Psoas muscle (tissue), 8 donors: ENCODE measurements around the gene ABCC6. TPM values are rescaled to one million over a fixed set of nuclear protein-coding genes. Genes with fewer than 3 reads are reported as not detected.
"Not testable (repeated sequence)": the region's sequence is repeated elsewhere in the genome, so short reads cannot be mapped to it uniquely, and the experiment has no call there.

Source experiments
- ATAC-seq, 4 donors: fragments of 200-7000 bp; cut with Tn5 transposase; one replicate each; pipeline ENCODE4 v1.9.1; 2020; ENCODE audit warnings: moderate library complexity in 3 of 4, mild to moderate bottlenecking in 2 of 4
- DNase-seq, 2 donors: peaks; one replicate each; pipeline ENCODE4 v3.0.0-alpha.2; 2020
- H3K27ac ChIP-seq: fragments of 200-600 bp; one replicate; pipeline ENCODE4 v1.8.0; 2022
- H3K27me3 ChIP-seq, 3 donors: fragments of 200-600 bp in 1 of 3; one replicate each; pipeline versions ENCODE4 v1.6.1 to v1.8.0; 2013 to 2022; ENCODE audit warnings: low read length in 2 of 3, mild to moderate bottlenecking in 2 of 3, moderate library complexity in 1 of 3; ENCODE audit not compliant: insufficient read depth in 3 of 3
- H3K36me3 ChIP-seq, 2 donors: fragments of 200-600 bp in 1 of 2; one replicate each; pipeline versions ENCODE4 v1.6.1 to v1.8.0; 2013 to 2022; ENCODE audit warnings: low read depth in 1 of 2, mild to moderate bottlenecking in 1 of 2, moderate library complexity in 1 of 2; ENCODE audit not compliant: insufficient read depth in 1 of 2
- H3K4me1 ChIP-seq: fragments of 200-600 bp; one replicate; pipeline ENCODE4 v1.8.0; 2022
- H3K4me3 ChIP-seq: fragments of 200-600 bp; one replicate; pipeline ENCODE4 v1.8.0; 2022; ENCODE audit warnings: mild to moderate bottlenecking
- H3K9me3 ChIP-seq: fragments of 200-600 bp; one replicate; pipeline ENCODE4 v1.8.0; 2022
- WGBS, 3 donors: extraction: QIAGEN DNeasy Blood & Tissue Kit; methylation state at CpG; one replicate each; pipeline versions ENCODE4 v1.1.6 to v1.1.7; 2013; 5-methylcytosine and 5-hydroxymethylcytosine counted together
- intact Hi-C, 2 donors: fragments of 100-400 bp; cut with DNase I; formaldehyde crosslinking; loops; one replicate each; pipeline versions ENCODE4 v1.11.0 to v1.14.2; 2022
- polyA plus RNA-seq, 3 donors: library from polyadenylated mRNA; stranded (reverse); fragments of 200-250 nt; gene quantifications; one replicate each; pipeline ENCODE4 v1.2.3, GENCODE V29; 2013
- total RNA-seq, 4 donors: library from RNA; stranded (reverse); fragmentation: NEBNext Ultra II Directional in 2 of 4; extraction: Animal tissue kit (Norgen Biotek cat#: 25700) in 2 of 4; gene quantifications; one replicate each; pipeline versions ENCODE4 v1.2.1 to v1.2.4, GENCODE V29; 2021 to 2023
- TF ChIP-seq, protein P1 (sequence below): fragments of 200-600 bp; IDR thresholded peaks from one replicate; pipeline ENCODE4 v1.8.0; 2022; ENCODE audit warnings: antibody characterized with exemption
- donor health status: healthy with polysubstance abuse.
- donor health status: DM: no; HTN: no; CAD: no; lungs with moderate emphysema.
- donor health status: Bipolar disorder and iron deficiency.
- donor health status: healthy.
- donor health status: DM: yes; HTN: yes; CAD: no.
- donor health status: DM: no; HTN: no; CAD: no.
- donor health status: DM: no; HTN: no; CAD: no.
- donor health status: DM: yes; HTN: yes; CAD: no.

The ABCC6 gene
- total and polyA plus RNA-seq, 7 donors = 0.06 to 3.0 (median 0.32) TPM

DNA sequence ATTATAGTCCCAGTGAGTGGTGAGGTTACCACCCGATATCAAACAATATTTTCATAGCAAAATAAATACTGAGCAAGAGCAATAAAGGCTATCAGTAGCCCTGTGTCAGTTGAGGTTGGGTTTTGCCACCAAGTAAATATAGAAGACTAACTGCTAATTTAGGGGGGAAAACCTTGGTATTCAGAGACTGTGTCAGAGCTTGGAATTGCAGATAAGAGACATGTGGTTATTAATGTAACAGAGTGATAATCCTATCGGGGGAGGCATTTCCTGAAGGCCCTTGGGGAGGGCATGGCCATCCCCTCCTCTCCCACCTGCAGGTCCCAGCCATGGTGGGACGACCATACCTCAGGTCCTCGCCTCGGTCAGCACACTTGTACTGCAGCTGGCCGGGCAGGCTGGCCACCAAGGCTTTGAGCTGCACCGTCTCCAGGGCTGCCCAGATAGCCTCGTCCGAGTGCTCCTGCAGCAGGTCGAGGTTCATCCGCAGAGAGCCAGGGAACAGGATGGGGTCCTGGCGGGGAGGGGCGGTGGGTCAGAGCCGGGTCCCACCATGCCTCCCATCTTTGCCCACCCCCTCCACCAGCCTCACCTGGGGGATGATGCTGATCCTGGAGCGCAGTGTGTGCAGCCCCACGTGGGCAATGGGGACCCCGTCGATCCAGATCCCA is 68.9 kb downstream of the ABCC6 start:
- no peaks in the 10 kb centered on the region for H3K36me3 ChIP-seq
- TF ChIP-seq, protein P1, sequence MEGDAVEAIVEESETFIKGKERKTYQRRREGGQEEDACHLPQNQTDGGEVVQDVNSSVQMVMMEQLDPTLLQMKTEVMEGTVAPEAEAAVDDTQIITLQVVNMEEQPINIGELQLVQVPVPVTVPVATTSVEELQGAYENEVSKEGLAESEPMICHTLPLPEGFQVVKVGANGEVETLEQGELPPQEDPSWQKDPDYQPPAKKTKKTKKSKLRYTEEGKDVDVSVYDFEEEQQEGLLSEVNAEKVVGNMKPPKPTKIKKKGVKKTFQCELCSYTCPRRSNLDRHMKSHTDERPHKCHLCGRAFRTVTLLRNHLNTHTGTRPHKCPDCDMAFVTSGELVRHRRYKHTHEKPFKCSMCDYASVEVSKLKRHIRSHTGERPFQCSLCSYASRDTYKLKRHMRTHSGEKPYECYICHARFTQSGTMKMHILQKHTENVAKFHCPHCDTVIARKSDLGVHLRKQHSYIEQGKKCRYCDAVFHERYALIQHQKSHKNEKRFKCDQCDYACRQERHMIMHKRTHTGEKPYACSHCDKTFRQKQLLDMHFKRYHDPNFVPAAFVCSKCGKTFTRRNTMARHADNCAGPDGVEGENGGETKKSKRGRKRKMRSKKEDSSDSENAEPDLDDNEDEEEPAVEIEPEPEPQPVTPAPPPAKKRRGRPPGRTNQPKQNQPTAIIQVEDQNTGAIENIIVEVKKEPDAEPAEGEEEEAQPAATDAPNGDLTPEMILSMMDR = no peak
- no peak overlapping the region for H3K4me3 ChIP-seq
- H3K27me3 ChIP-seq = no peaks in the 10 kb centered on the region
- DNase-seq = no peak
- H3K9me3 ChIP-seq = no peaks in the 10 kb centered on the region
- intact Hi-C loops = loop anchor here in 1 of 2 donors (5.0 kb wide), 1 partner anchor 33 kb away; no protein-coding TSS in a partner anchor
- 79 to 82% (median 79%) methylated on average over 18 of the region's 18 CpGs for WGBS, 3 donors
- no peak overlapping the region for H3K27ac ChIP-seq
- no peak for ATAC-seq
- H3K4me1 ChIP-seq = peaks cover 14% of the 10 kb centered on the region

DNA sequence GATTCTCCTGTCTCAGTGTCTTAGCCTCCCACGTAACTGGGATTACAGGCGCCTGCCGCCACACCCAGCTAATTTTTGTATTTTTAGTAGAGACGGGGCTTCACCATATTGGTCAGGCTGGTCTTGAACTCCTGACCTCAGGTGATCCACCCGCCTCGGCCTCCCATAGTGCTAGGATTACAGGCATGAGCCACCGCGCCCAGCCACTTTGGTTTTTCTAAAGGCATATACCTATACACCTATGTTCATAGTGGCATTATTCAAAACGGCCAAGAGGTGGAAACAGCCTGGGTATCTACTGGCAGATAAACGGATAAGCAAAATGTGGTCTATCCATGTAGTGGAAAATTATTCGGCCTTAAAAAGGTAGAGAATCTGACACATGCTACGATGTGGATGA is 70.3 kb downstream of the ABCC6 start:
- intact Hi-C loops = loop anchor here in 1 of 2 donors (5.0 kb wide), 1 partner anchor 34 kb away; no protein-coding TSS in a partner anchor
- H3K27me3 ChIP-seq, H3K9me3 ChIP-seq, H3K4me3 ChIP-seq, H3K36me3 ChIP-seq, H3K27ac ChIP-seq, DNase-seq, ATAC-seq: not testable (repeated sequence)
- 95 to 97% (median 95%) methylated on average over 12 of the region's 12 CpGs for WGBS, 3 donors
- H3K4me1 ChIP-seq = peaks cover 14% of the 10 kb centered on the region

DNA sequence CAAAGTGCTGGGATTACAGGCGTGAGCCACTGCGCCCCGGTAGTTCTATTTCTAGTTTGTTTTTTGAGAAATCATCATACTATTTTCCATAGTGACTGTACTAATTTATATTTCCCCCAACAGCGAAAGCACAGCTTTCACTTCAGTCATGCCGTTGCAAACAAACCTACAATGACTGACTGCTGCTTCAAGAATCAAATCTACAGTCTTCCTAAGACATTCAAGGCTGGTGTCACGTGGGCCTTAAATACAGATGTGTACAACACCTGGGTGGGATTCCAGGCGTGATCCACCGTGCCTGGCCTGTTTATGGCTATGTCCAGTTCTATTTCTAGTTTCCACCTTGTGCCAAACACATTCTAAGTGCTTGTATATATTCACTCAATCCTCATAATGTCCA is 72.0 kb downstream of the ABCC6 start:
- Histone ChIP-seq H3K4me3 (no peak overlapping the region), H3K36me3 (no peaks in the 10 kb centered on the region), H3K9me3 (no peaks in the 10 kb centered on the region), H3K27ac (no peak overlapping the region), H3K27me3 (no peaks in the 10 kb centered on the region), H3K4me1 (peaks cover 14% of the 10 kb centered on the region)
- TF ChIP-seq, protein P1 = no peak
- intact Hi-C loops = loop anchor here in 1 of 2 donors (5.0 kb wide), 1 partner anchor 36 kb away; no protein-coding TSS in a partner anchor
- ATAC-seq = no peak
- WGBS, 3 donors = 79 to 88% (median 82%) methylated on average over 8 of the region's 8 CpGs
- no peak for DNase-seq

DNA sequence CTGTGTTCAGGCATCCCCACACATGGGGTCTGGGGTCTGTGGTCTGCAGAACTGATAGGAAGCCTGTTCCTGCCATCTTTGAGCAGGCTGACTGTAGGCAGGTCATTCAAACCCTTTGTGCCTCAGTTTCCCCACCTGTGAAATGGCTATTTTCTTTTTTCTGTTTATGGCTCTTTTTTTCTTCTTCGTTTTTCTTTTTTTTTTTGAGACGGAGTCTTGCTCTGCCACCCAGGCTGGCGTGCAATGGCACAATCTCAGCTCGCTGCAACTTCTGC is 72.5 kb downstream of the ABCC6 start:
- 78 to 89% (median 84%) methylated on average over 3 to 4 of the region's 4 CpGs for WGBS, 3 donors
- no peak overlapping the region for H3K27ac ChIP-seq
- intact Hi-C loops = loop anchor here in 1 of 2 donors (5.0 kb wide), 1 partner anchor 36 kb away; no protein-coding TSS in a partner anchor

More for the DNA sequence above, 72.5 kb downstream of the ABCC6 start:
- TF ChIP-seq, protein P1 = no peak
- ATAC-seq (no peak), DNase-seq (no peak)
- H3K36me3 ChIP-seq = no peaks in the 10 kb centered on the region
- no peak overlapping the region for H3K4me3 ChIP-seq
- H3K27me3 ChIP-seq = no peaks in the 10 kb centered on the region
- H3K9me3 ChIP-seq = no peaks in the 10 kb centered on the region
- peaks cover 14% of the 10 kb centered on the region for H3K4me1 ChIP-seq
